Measurements from ENCODE around the gene RDX.

The RDX gene

DNA sequence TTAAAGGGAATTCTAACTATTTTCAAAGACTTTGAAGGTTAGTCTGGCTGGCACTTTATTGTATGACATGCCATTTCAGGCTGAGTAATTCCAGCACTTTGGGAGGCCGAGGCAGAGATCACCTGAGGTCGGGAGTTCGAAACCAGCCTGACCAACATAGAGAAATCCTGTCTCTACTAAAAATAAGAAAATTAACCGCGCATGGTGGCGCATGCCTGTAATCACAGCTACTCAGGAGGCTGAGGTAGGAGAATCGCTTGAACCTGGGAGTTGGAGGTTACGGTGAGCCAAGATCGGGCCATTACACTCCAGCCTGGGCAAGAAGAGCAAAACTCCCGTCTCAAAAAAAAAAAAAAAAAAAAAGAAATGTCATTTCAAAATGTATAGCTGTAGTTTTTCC is 95.6 kb downstream of the RDX start:
- Histone ChIP-seq H3K4me3 (ENCODE audit: low read length) (no peak overlapping the region), H3K9me3 (ENCODE audit: control insufficient read depth, insufficient read depth, low read length) (no peaks in the 10 kb centered on the region), H3K27me3 (ENCODE audit: control insufficient read depth, low read length) (no peaks in the 10 kb centered on the region), H4K20me1 (ENCODE audit: control insufficient read depth, insufficient read depth, low read depth, low read length) (no peaks in the 10 kb centered on the region), H3K9me2 (replicated peaks; ENCODE audit: control insufficient read depth, low read length) (no peaks in the 10 kb centered on the region), H3K4me2 (ENCODE audit: low read length) (no peak overlapping the region), H3K4me1 (ENCODE audit: control insufficient read depth, low read length) (no peaks in the 10 kb centered on the region), H3K79me2 (ENCODE audit: control insufficient read depth, low read length) (no peaks in the 10 kb centered on the region), H3K36me3 (ENCODE audit: control insufficient read depth, low read length) (no peaks in the 10 kb centered on the region), H3K27ac (ENCODE audit: low read depth, low read length) (no peak overlapping the region), H3F3A (ENCODE audit: control insufficient read depth, insufficient read depth) (no peaks in the 10 kb centered on the region)
- TF ChIP-seq, protein P1, sequence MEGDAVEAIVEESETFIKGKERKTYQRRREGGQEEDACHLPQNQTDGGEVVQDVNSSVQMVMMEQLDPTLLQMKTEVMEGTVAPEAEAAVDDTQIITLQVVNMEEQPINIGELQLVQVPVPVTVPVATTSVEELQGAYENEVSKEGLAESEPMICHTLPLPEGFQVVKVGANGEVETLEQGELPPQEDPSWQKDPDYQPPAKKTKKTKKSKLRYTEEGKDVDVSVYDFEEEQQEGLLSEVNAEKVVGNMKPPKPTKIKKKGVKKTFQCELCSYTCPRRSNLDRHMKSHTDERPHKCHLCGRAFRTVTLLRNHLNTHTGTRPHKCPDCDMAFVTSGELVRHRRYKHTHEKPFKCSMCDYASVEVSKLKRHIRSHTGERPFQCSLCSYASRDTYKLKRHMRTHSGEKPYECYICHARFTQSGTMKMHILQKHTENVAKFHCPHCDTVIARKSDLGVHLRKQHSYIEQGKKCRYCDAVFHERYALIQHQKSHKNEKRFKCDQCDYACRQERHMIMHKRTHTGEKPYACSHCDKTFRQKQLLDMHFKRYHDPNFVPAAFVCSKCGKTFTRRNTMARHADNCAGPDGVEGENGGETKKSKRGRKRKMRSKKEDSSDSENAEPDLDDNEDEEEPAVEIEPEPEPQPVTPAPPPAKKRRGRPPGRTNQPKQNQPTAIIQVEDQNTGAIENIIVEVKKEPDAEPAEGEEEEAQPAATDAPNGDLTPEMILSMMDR (IDR thresholded peaks at IDR 0.05; ENCODE audit: low read depth, low read length, poor library complexity, severe bottlenecking), result no peak
- TF ChIP-seq EZH2phosphoT487 (IDR thresholded peaks at IDR 0.05; ENCODE audit: borderline replicate concordance, low read length), result no peak

DNA sequence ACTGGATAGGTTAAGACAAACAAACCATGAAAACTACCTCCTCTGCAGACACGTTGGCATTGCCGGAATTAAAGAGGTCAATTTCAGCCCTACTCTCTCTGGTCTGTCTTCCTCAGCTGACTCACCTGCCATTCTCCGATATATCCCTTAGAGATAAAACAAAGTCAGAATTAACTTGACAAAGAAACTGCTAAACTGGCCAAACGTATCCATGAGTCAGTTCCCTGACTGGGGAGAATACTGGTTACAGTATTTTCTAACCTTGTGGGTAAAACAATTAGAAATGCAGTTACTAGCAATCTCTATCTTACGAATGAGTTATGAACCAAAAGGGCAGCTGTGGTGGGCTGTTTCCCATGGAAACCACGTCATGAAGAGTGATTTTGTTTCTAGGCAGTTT is 96.2 kb downstream of the RDX start:
- no peak overlapping the region for H3K27ac ChIP-seq (ENCODE audit: low read depth, low read length)
- H3K27me3 ChIP-seq (ENCODE audit: control insufficient read depth, low read length), result no peaks in the 10 kb centered on the region
- no peak overlapping the region for H3K4me2 ChIP-seq (ENCODE audit: low read length)
- H3K79me2 ChIP-seq (ENCODE audit: control insufficient read depth, low read length), result no peaks in the 10 kb centered on the region
- H3K9me2 ChIP-seq (replicated peaks; ENCODE audit: control insufficient read depth, low read length), result no peaks in the 10 kb centered on the region
- H4K20me1 ChIP-seq (ENCODE audit: control insufficient read depth, insufficient read depth, low read depth, low read length), result no peaks in the 10 kb centered on the region
- no peak overlapping the region for H3K4me3 ChIP-seq (ENCODE audit: low read length)
- no peaks in the 10 kb centered on the region for H3F3A ChIP-seq (ENCODE audit: control insufficient read depth, insufficient read depth)
- H3K36me3 ChIP-seq (ENCODE audit: control insufficient read depth, low read length), result no peaks in the 10 kb centered on the region
- H3K4me1 ChIP-seq (ENCODE audit: control insufficient read depth, low read length), result no peaks in the 10 kb centered on the region
- H3K9me3 ChIP-seq (ENCODE audit: control insufficient read depth, insufficient read depth, low read length), result no peaks in the 10 kb centered on the region
- TF ChIP-seq, protein P1 (IDR thresholded peaks at IDR 0.05; ENCODE audit: low read depth, low read length, poor library complexity, severe bottlenecking), result no peak
- no peak for TF ChIP-seq EZH2phosphoT487 (IDR thresholded peaks at IDR 0.05; ENCODE audit: borderline replicate concordance, low read length)

DNA sequence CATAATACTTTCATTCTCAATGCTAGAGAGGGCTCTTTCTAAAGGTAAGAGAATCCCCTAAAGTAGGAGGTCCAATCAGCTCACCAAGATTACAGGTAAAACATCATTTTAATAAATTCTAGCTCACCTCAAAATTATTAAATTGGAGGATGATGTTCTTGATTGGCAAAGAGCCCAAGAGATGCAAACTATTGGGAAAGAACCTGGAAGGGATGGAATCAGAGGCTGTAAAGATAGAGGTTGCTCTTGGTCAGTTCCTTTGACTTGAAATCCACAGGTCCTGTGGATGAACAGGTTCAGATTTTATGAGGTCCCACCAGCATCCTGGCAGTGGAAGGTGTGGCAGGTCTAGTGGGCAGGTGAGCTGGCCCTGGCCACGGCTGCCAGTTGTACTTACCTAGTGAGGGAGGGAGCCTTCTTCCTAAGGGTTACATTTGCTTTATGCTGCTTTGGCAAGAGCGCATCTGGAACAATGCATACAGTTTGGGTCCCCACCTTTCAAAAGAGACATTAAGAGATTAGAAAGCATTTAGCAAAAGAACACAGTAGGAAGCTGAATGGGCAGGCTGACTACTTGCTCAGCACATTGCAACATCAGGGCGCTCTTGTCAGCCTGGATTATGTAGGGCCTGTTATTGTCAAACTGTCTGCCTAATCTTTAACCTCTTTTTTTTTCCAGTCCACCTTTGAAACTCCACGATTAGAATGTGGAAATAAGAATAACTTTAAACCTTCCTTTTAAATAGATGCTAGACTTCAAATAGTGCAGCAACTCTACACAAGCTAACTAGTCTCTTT is 97.0 kb downstream of the RDX start:
- H3K4me2 ChIP-seq (ENCODE audit: low read length), result no peak overlapping the region

More for the DNA sequence above, 97.0 kb downstream of the RDX start:
- Histone ChIP-seq H3K9me2 (replicated peaks; ENCODE audit: control insufficient read depth, low read length) (no peaks in the 10 kb centered on the region), H3K9me3 (ENCODE audit: control insufficient read depth, insufficient read depth, low read length) (no peaks in the 10 kb centered on the region), H3K4me3 (ENCODE audit: low read length) (no peak overlapping the region), H3K27ac (ENCODE audit: low read depth, low read length) (no peak overlapping the region), H3K27me3 (ENCODE audit: control insufficient read depth, low read length) (no peaks in the 10 kb centered on the region), H4K20me1 (ENCODE audit: control insufficient read depth, insufficient read depth, low read depth, low read length) (no peaks in the 10 kb centered on the region), H3K79me2 (ENCODE audit: control insufficient read depth, low read length) (no peaks in the 10 kb centered on the region), H3K36me3 (ENCODE audit: control insufficient read depth, low read length) (no peaks in the 10 kb centered on the region), H3K4me1 (ENCODE audit: control insufficient read depth, low read length) (no peaks in the 10 kb centered on the region), H3F3A (ENCODE audit: control insufficient read depth, insufficient read depth) (no peaks in the 10 kb centered on the region)
- TF ChIP-seq EZH2phosphoT487 (IDR thresholded peaks at IDR 0.05; ENCODE audit: borderline replicate concordance, low read length), result no peak
- TF ChIP-seq, protein P1 (IDR thresholded peaks at IDR 0.05; ENCODE audit: low read depth, low read length, poor library complexity, severe bottlenecking), result no peak

Data from DOHH2 (cell line).